ENCODE data around the gene SFMBT2. TPM values are rescaled to one million over a fixed set of nuclear protein-coding genes. Genes with fewer than 3 reads are reported as not detected.

SFMBT2 gene
- total RNA-seq, 4 donors from 2014 or later, result 7.6 to 15.4 (median 10.8) TPM

- Histone ChIP-seq H3K27me3 (no peaks in the 10 kb centered on the region), H3K27ac (replicated peaks in 1 of 4) (no peak overlapping the region), H3K36me3 (no peaks in the 10 kb centered on the region), H3K9me3 (peaks cover 0 to under 1% (median 0%) of the 10 kb centered on the region in 4 donors), H3K4me1 (peaks cover 0 to 9% (median 0%) of the 10 kb centered on the region in 4 donors), H3K4me3 (no peak overlapping the region)
- intact Hi-C loops (cut with DNase I), result no loop called here
- TF ChIP-seq CTCF (IDR thresholded peaks at IDR 0.05), result no peak
- TF ChIP-seq EP300 (IDR thresholded peaks at IDR 0.05), result no peak
- no peak for TF ChIP-seq POLR2AphosphoS5 (IDR thresholded peaks at IDR 0.05)
- no peak for TF ChIP-seq POLR2A (IDR thresholded peaks at IDR 0.05; ENCODE audit: low read depth)
- DNase-seq (ENCODE audit: extremely low spot score), result no peak
- 79% methylated on average over 6 of the region's 6 CpGs for WGBS
Measured at GRCh38 chr10:7133958-7134357, 276.9 kb downstream of the SFMBT2 start.

- Histone ChIP-seq H3K4me1 (peaks cover 0 to 9% (median 0%) of the 10 kb centered on the region in 4 donors), H3K27ac (replicated peaks in 1 of 4) (no peak overlapping the region), H3K4me3 (no peak overlapping the region), H3K36me3 (no peaks in the 10 kb centered on the region), H3K27me3 (no peaks in the 10 kb centered on the region), H3K9me3 (peaks cover 0 to 4% (median 0%) of the 10 kb centered on the region in 4 donors)
- no peak for DNase-seq (ENCODE audit: extremely low spot score)
- no peak for TF ChIP-seq POLR2A (IDR thresholded peaks at IDR 0.05; ENCODE audit: low read depth)
- no peak for TF ChIP-seq CTCF (IDR thresholded peaks at IDR 0.05)
- no peak for TF ChIP-seq EP300 (IDR thresholded peaks at IDR 0.05)
- no peak for TF ChIP-seq POLR2AphosphoS5 (IDR thresholded peaks at IDR 0.05)
- intact Hi-C loops (cut with DNase I), result no loop called here
- WGBS, result 89% methylated on average over 11 of the region's 11 CpGs
Measured at GRCh38 chr10:7133278-7133677, 277.6 kb downstream of the SFMBT2 start.

- intact Hi-C loops (cut with DNase I), result no loop called here
- DNase-seq (ENCODE audit: extremely low spot score), result no peak
- Histone ChIP-seq H3K27ac (replicated peaks in 1 of 4) (no peak overlapping the region), H3K27me3 (no peaks in the 10 kb centered on the region), H3K36me3 (no peaks in the 10 kb centered on the region), H3K4me1 (no peaks in the 10 kb centered on the region), H3K9me3 (peaks cover 0 to 4% (median 0%) of the 10 kb centered on the region in 4 donors), H3K4me3 (no peak overlapping the region)
- WGBS, result 87% methylated on average over 8 of the region's 11 CpGs
- TF ChIP-seq EP300 (IDR thresholded peaks at IDR 0.05), result no peak
- TF ChIP-seq POLR2AphosphoS5 (IDR thresholded peaks at IDR 0.05), result no peak
- TF ChIP-seq POLR2A (IDR thresholded peaks at IDR 0.05; ENCODE audit: low read depth), result no peak
- no peak for TF ChIP-seq CTCF (IDR thresholded peaks at IDR 0.05)
Measured at GRCh38 chr10:7130191-7130911, 280.5 kb downstream of the SFMBT2 start.

- H3K27me3 ChIP-seq, result peaks cover 0 to 6% (median 0%) of the 10 kb centered on the region in 4 donors
- WGBS, result 55% methylated on average over 6 of the region's 6 CpGs
- H3K9me3 ChIP-seq, result peaks cover 0 to 2% (median 0%) of the 10 kb centered on the region in 4 donors
- DNase-seq (ENCODE audit: extremely low spot score), result no peak
- H3K4me3 ChIP-seq, result no peak overlapping the region
- no peaks in the 10 kb centered on the region for H3K4me1 ChIP-seq
- no peak for TF ChIP-seq CTCF (IDR thresholded peaks at IDR 0.05)
- intact Hi-C loops (cut with DNase I), result loop anchor here (10.0 kb wide), 1 partner anchor 291 kb away; the partner anchor contains the start of gene SFMBT2
- H3K27ac ChIP-seq (replicated peaks in 1 of 4), result no peak overlapping the region
- H3K36me3 ChIP-seq, result no peaks in the 10 kb centered on the region
Measured at GRCh38 chr10:7123774-7124173, 287.1 kb downstream of the SFMBT2 start.

Data from esophagus muscularis mucosa (tissue), 4 donors.